Epithelial cell of esophagus (primary cell): ENCODE data around the gene SLC66A1.
"Not testable (repeated sequence)": the region's sequence is repeated elsewhere in the genome, so short reads cannot be mapped to it uniquely, and the experiment has no call there.

Experiments
- DNase-seq: peaks from one replicate; pipeline ENCODE4 v3.0.0; 2010; ENCODE audit warnings: low read depth
- H3K4me3 ChIP-seq: 2 replicates; pipeline ENCODE4 v1.5.1; 2011; ENCODE audit warnings: mild to moderate bottlenecking, low read length, control low read depth
- CTCF ChIP-seq: IDR thresholded peaks from 2 replicates; pipeline ENCODE4 v1.5.1; 2011; ENCODE audit warnings: low read depth, mild to moderate bottlenecking, low read length, control low read depth, inconsistent platforms; ENCODE audit not compliant: insufficient read depth; ENCODE audit errors: missing control alignments

The SLC66A1 gene

GRCh38 chr1:19311931-19312781, at the start of gene SLC66A1, which contains the start of gene AKR7A2:
SLC66A1 (plus strand) TSS chr1:19312326; CDS start chr1:19317678, 5,352 bp downstream.
AKR7A2 (minus strand) TSS chr1:19312144; CDS start chr1:19312124, 20 bp downstream.
- no peak for TF ChIP-seq CTCF
- peak; percentile 94 for DNase-seq
- H3K4me3 ChIP-seq: peak within 1 kb of the TSS; percentile 76

- no peak for TF ChIP-seq CTCF
- H3K4me3 ChIP-seq: no peak overlapping the region
- DNase-seq: no peak
Observed at GRCh38 chr1:19262744-19263143, 49.4 kb upstream of the SLC66A1 start.

- no peak overlapping the region for H3K4me3 ChIP-seq
- no peak for TF ChIP-seq CTCF
- DNase-seq: no peak
Observed at GRCh38 chr1:19268445-19268844, 43.7 kb upstream of the SLC66A1 start.

- H3K4me3 ChIP-seq, DNase-seq: not testable (repeated sequence)
Observed at GRCh38 chr1:19269427-19270342, 42.4 kb upstream of the SLC66A1 start.

- not testable (repeated sequence) for H3K4me3 ChIP-seq, DNase-seq
Observed at GRCh38 chr1:19270343-19270730, 41.8 kb upstream of the SLC66A1 start.

GRCh38 chr1:19272064-19272463, 40.1 kb upstream of the SLC66A1 start:
- DNase-seq: no peak

GRCh38 chr1:19273106-19273843, 38.9 kb upstream of the SLC66A1 start:
- no peak for TF ChIP-seq CTCF
- no peak overlapping the region for H3K4me3 ChIP-seq
- no peak for DNase-seq

More at GRCh38 chr1:19272064-19272463, 40.1 kb upstream of the SLC66A1 start:
- TF ChIP-seq CTCF: no peak
- no peak overlapping the region for H3K4me3 ChIP-seq

GRCh38 chr1:19273844-19274531, 38.1 kb upstream of the SLC66A1 start:
- DNase-seq, H3K4me3 ChIP-seq: not testable (repeated sequence)
